BE2C (cell line): ENCODE measurements around the gene CSMD2.
"Not testable (repeated sequence)": the region's sequence is repeated elsewhere in the genome, so short reads cannot be mapped to it uniquely, and the experiment has no call there.

ENCODE experiments used
- DNase-seq: peaks from one replicate; pipeline ENCODE4 v3.0.0-alpha.2; 2020
- H3K27me3 ChIP-seq: fragments of 250-450 bp; sonication (Bioruptor Pico); 2 replicates; pipeline ENCODE4 v1.5.1; 2020; ENCODE audit warnings: mild to moderate bottlenecking
- H3K36me3 ChIP-seq: fragments of 250-450 bp; sonication (Bioruptor Pico); 2 replicates; pipeline ENCODE4 v1.5.1; 2020; ENCODE audit warnings: mild to moderate bottlenecking
- H3K4me1 ChIP-seq: fragments of 250-450 bp; sonication (Bioruptor Pico); 2 replicates; pipeline ENCODE4 v1.5.1; 2020
- H3K4me3 ChIP-seq: 2 replicates; pipeline ENCODE4 v1.5.1; 2011; ENCODE audit warnings: low read depth, low read length
- H3K9me3 ChIP-seq: fragments of 250-450 bp; sonication (Bioruptor Pico); 2 replicates; pipeline ENCODE4 v1.5.1; 2020
- CTCF ChIP-seq: IDR thresholded peaks from 2 replicates; pipeline ENCODE4 v1.5.1; 2012; ENCODE audit warnings: mild to moderate bottlenecking, low read depth, low read length

The CSMD2 gene

GRCh38 chr1:34019741-34020552 lies 145.1 kb downstream of the CSMD2 start:
- H3K4me3 ChIP-seq: no peak overlapping the region
- no peak for DNase-seq
- TF ChIP-seq CTCF: no peak
- no peaks in the 10 kb centered on the region for H3K9me3 ChIP-seq
- no peaks in the 10 kb centered on the region for H3K4me1 ChIP-seq
- no peaks in the 10 kb centered on the region for H3K36me3 ChIP-seq
- H3K27me3 ChIP-seq: no peaks in the 10 kb centered on the region

GRCh38 chr1:34018285-34018684 lies 146.7 kb downstream of the CSMD2 start:
- Histone ChIP-seq H3K27me3 (no peaks in the 10 kb centered on the region), H3K9me3 (no peaks in the 10 kb centered on the region), H3K36me3 (no peaks in the 10 kb centered on the region), H3K4me1 (no peaks in the 10 kb centered on the region), H3K4me3 (no peak overlapping the region)
- no peak for TF ChIP-seq CTCF
- no peak for DNase-seq

DNA sequence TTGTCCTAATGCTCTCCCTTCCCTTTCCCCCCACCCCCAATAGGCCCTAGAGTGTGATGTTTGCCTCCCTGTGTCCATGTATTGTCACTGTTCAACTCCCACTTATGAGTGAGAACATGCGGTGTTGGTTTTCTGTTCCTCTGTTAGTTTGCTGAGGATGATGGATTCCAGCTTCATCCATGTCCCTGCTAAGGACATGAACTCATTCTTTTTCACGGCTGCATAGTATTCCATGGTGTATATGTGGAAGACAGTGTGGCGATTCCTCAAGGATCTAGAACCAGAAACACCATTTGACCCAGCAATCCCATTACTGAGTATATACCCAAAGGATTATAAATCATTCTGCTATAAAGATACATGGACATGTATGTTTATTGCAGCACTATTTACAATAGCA lies 148.7 kb downstream of the CSMD2 start:
- H3K27me3 ChIP-seq, H3K36me3 ChIP-seq, H3K9me3 ChIP-seq, H3K4me3 ChIP-seq, DNase-seq, H3K4me1 ChIP-seq: not testable (repeated sequence)

- Histone ChIP-seq H3K4me1 (no peaks in the 10 kb centered on the region), H3K27me3 (no peaks in the 10 kb centered on the region), H3K4me3 (no peak overlapping the region), H3K36me3 (no peaks in the 10 kb centered on the region), H3K9me3 (no peaks in the 10 kb centered on the region)
- no peak for TF ChIP-seq CTCF
- no peak for DNase-seq
These were observed 150.9 kb downstream of the CSMD2 start for GRCh38 chr1:34013958-34014737.

DNA sequence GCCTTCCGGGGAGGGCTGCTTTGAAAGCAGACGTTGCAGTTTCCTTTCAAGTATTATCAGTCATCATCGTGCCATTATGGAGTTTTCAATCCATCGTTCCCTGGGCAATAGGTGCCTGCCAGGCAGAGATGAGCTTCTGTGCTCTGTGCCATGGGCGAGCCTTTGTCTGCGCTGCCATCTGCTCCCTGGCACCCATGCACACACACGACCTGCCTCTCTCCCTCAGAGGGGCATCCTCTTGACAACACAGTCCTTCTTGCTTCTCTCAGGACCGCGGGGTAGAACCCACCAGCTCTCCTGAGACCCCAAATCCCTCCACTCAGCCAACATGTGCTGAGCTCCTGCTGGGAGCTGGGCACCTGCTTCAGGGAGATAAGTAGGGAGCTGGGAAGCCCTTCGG lies 151.9 kb downstream of the CSMD2 start:
- no peak for TF ChIP-seq CTCF
- Histone ChIP-seq H3K27me3 (no peaks in the 10 kb centered on the region), H3K4me1 (no peaks in the 10 kb centered on the region), H3K36me3 (no peaks in the 10 kb centered on the region), H3K9me3 (no peaks in the 10 kb centered on the region), H3K4me3 (no peak overlapping the region)
- no peak for DNase-seq

GRCh38 chr1:34009340-34009985 lies 155.6 kb downstream of the CSMD2 start:
- H3K9me3 ChIP-seq: no peaks in the 10 kb centered on the region
- H3K27me3 ChIP-seq: no peaks in the 10 kb centered on the region
- no peak overlapping the region for H3K4me3 ChIP-seq
- no peak for DNase-seq
- no peaks in the 10 kb centered on the region for H3K4me1 ChIP-seq
- H3K36me3 ChIP-seq: no peaks in the 10 kb centered on the region
- no peak for TF ChIP-seq CTCF
